ENCODE data around the gene FBXW8.

FBXW8 gene

GRCh38 chr12:116971222-116971621 lies 60.5 kb downstream of the FBXW8 start:
- TF ChIP-seq SPI1 (IDR thresholded peaks at IDR 0.05; ENCODE audit: borderline replicate concordance, low read depth) (no peak), POLR2AphosphoS5 (IDR thresholded peaks at IDR 0.05; ENCODE audit: low read depth) (no peak), REST (IDR thresholded peaks at IDR 0.05; ENCODE audit: insufficient replicate concordance, low read depth) (no peak)
- DNase-seq (ENCODE audit: low read depth in 1 of 2, low spot score in 1 of 2), result no peak
- Histone ChIP-seq H3K27me3 (ENCODE audit: insufficient read depth, poor library complexity, severe bottlenecking) (no peaks in the 10 kb centered on the region), H3K27ac (replicated peaks) (no peak overlapping the region), H3K4me3 (replicated peaks; ENCODE audit: insufficient read depth, low read length) (no peak overlapping the region)

GRCh38 chr12:116975779-116976393 lies 65.1 kb downstream of the FBXW8 start:
- TF ChIP-seq SPI1 (IDR thresholded peaks at IDR 0.05; ENCODE audit: borderline replicate concordance, low read depth) (no peak), CTCF (IDR thresholded peaks at IDR 0.05; ENCODE audit: insufficient read depth, low read length) (no peak), REST (IDR thresholded peaks at IDR 0.05; ENCODE audit: insufficient replicate concordance, low read depth) (no peak), GABPA (IDR thresholded peaks at IDR 0.05; ENCODE audit: low read depth) (no peak), POLR2AphosphoS5 (IDR thresholded peaks at IDR 0.05; ENCODE audit: low read depth) (no peak)
- Histone ChIP-seq H3K4me3 (replicated peaks; ENCODE audit: insufficient read depth, low read length) (no peak overlapping the region), H3K27ac (replicated peaks) (no peak overlapping the region), H3K27me3 (ENCODE audit: insufficient read depth, poor library complexity, severe bottlenecking) (no peaks in the 10 kb centered on the region)
- no peak for DNase-seq (ENCODE audit: low read depth in 1 of 2, low spot score in 1 of 2)

- Histone ChIP-seq H3K27me3 (ENCODE audit: insufficient read depth, poor library complexity, severe bottlenecking) (no peaks in the 10 kb centered on the region), H3K27ac (replicated peaks) (no peak overlapping the region), H3K4me3 (replicated peaks; ENCODE audit: insufficient read depth, low read length) (no peak overlapping the region)
- no peak for DNase-seq (ENCODE audit: low read depth in 1 of 2, low spot score in 1 of 2)
- TF ChIP-seq SPI1 (IDR thresholded peaks at IDR 0.05; ENCODE audit: borderline replicate concordance, low read depth) (no peak), POLR2AphosphoS5 (IDR thresholded peaks at IDR 0.05; ENCODE audit: low read depth) (no peak), CTCF (IDR thresholded peaks at IDR 0.05; ENCODE audit: insufficient read depth, low read length) (no peak), REST (IDR thresholded peaks at IDR 0.05; ENCODE audit: insufficient replicate concordance, low read depth) (no peak), GABPA (IDR thresholded peaks at IDR 0.05; ENCODE audit: low read depth) (no peak)
Observed at GRCh38 chr12:116977465-116978380, 67.0 kb downstream of the FBXW8 start.

Measured in HL-60 (cell line).